HuH-7.5 (cell line): Measurements from ENCODE around the gene ATP1B1.

Experiments
- DNase-seq: peaks from one replicate; pipeline ENCODE4 v3.0.0; 2011; ENCODE audit warnings: low spot score

Gene ATP1B1

GRCh38 chr1:169094897-169095569 is 11.5 kb upstream of the ATP1B1 start:
- no peak for DNase-seq

- DNase-seq = no peak
These were observed 8.1 kb upstream of the ATP1B1 start for GRCh38 chr1:169098380-169098779.

DNA sequence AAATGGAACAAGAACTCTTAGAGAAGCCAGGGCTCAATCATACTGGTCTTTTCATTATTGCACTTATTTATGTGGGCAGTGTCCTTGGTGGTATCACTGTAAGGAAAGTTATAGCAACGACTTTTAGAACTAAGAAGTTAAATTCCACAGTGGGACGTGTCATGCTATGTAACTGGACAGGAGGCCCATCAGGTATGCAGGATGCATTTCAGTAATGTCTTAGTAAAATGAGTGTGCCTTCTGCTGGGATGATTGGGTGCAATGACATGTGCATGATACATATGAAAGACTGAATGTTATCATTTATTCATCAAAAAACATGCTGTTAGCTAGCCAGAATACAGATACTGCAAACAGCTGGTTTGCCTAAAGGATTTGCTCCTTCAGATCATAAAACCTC is 6.9 kb upstream of the ATP1B1 start:
- no peak for DNase-seq

- DNase-seq = no peak
These were observed 6.3 kb upstream of the ATP1B1 start for GRCh38 chr1:169100208-169100607.

DNA sequence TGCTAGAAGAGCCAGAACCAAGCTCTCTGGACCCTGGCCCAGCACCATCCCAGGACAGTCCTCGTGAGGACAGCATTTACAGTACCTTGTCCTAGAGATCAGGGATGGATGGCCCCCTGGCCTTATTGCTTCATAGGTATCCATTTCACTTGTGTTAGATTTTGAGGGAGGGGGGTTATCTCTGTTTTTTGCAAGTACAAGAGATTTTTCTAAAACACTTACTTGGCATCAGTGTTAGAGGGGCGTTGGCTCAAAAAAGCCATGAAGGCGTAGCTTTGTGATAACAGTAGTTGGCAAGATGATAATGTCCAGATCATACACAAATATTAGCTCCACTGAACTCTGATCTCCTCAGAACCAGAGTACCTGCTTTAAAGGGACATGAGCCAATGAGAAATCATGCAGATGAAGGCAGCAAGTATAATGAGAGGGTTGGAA is 5.8 kb upstream of the ATP1B1 start:
- DNase-seq = no peak

GRCh38 chr1:169102567-169102966 is 3.9 kb upstream of the ATP1B1 start:
- no peak for DNase-seq

DNA sequence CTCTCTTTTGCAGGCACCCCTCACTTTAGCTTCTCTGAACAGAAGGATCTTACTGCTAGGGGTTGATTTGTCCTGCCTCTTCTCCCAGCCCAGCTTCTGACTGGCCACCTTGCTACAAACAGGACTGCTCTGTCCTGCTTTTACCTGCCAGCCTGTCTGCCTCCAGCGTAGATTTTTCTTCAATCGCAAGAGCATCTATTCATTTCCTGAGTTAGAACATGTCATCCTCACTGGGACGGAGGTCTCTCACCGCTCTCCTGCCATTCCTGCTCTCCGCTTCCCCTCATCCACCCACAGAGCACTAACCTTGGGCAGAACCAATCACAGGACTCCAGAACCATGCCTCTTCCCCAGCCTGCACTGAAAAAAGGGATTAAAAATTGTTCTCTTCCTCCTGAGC is 3.5 kb upstream of the ATP1B1 start:
- DNase-seq = no peak

GRCh38 chr1:169103480-169103893 is 3.0 kb upstream of the ATP1B1 start:
- DNase-seq = no peak

DNA sequence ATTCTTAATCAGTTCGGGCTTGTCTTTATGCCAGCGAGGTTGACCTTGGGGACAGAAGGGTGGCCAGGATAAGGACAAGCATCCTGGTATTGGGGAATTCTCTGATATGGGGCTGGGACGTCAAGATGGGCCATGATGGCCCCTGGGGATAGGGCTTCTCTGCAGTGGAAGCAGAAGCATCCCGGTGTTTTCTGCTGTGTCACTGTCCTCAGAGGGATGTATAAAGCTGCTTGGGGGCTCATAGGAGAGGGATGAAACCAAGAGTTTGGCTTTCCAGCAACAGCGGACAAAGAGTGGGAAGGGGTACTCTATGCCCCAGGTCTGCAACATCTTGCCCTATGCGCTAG is 1.4 kb upstream of the ATP1B1 start:
- no peak for DNase-seq

- peak; percentile 78 for DNase-seq
These were observed 926 bp upstream of the ATP1B1 start for GRCh38 chr1:169105434-169106094.

GRCh38 chr1:169106921-169107602 is 572 bp downstream of the ATP1B1 start:
- no peak for DNase-seq

DNA sequence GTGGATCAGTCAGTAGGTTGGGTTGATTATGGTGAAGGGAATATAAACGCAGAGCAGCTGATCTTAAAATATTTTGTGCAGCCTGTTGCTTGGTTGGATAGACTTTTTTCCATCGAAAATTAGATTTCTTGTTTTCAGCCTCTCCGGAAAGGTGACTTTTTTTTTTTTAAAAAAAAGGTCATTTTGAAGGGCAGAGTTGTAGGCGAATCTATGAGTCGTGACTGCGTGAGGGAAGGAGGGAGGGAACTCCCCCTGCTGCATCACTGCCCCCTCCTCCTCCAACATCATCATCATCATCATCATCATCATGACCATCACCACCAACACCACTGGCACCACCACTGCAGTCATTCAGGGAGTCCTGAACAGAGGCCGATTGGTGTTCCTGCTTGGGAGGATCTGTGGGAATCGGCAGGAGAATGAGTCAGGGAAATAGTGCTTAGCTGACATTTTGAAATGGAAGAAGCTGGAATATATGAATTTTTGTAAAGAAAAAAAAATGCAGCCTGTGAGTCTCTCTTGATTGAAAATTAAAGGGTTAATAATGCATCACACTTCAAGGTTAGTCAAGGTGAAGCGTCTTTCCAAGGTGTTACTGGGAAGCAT is 1.2 kb downstream of the ATP1B1 start:
- no peak for DNase-seq

GRCh38 chr1:169108223-169108622 is 1.7 kb downstream of the ATP1B1 start:
- no peak for DNase-seq

DNA sequence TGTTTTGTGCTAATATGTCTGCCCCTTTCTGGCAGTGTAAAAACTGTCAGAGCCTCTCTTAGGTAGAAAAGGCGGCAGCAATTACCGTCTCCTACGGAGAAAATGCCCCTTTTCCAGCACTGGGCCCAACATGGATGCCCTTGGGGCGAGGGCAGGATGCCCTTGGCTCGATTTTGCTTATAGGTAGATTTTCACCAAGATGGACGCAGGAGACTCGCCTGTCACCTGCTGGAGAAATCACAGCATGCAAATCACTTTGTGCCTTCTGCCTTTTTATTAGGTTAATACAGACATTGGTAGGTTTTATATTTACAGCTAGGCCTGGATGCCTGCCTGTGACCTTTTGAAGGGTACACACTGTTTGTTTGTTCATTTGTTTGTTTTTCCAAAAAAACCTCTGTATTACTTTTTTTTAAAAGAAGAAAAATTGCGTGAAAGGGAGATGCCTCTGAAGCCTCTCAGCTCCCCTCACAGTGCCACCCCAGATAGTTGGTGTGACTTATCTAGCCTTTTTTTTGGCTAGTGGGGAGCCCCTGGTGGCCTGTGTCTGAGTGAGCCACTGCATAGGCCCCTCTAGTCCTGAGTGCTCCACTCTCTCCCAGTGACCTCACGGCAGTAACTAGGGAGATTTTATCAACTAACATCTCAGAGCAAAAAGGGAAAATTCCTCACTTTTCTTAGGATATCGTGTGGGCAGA is 2.5 kb downstream of the ATP1B1 start:
- DNase-seq = peak; percentile 53

GRCh38 chr1:169109561-169110134 is 3.2 kb downstream of the ATP1B1 start:
- DNase-seq = peak; percentile 75

GRCh38 chr1:169110236-169110635 is 3.7 kb downstream of the ATP1B1 start:
- no peak for DNase-seq

DNA sequence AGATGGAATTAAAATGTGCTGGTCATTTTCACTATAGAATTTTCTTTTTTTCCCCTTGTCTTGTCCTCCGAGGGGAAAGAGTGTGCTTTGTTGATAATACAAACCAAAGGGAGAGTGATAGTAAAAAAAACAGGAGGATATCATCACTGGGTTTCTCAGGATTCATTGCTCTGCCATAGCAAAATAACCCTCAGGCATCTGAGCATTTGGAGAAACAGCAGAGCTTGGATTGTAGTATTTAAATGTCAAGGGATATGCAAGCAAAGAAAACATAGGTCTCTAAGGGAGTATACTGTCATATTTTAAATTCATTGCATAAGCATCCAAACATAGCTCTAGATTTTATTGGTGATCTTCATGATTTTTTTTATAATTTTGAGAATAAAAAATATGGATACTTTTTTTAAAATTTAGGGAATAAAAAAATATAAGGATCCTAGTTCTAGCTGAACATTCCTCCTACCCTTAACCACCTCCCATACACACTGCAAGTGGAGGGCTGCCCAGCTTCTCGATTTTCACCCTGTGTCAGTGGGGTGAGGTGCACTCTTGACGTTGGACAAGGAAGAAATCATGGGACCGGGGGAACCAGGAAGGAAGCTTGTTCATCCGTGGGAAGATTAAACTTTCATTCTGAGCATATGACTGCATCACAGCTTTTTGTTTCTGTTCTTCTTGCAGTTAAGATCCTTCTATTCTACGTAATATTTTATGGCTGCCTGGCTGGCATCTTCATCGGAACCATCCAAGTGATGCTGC is 4.4 kb downstream of the ATP1B1 start:
- no peak for DNase-seq

DNA sequence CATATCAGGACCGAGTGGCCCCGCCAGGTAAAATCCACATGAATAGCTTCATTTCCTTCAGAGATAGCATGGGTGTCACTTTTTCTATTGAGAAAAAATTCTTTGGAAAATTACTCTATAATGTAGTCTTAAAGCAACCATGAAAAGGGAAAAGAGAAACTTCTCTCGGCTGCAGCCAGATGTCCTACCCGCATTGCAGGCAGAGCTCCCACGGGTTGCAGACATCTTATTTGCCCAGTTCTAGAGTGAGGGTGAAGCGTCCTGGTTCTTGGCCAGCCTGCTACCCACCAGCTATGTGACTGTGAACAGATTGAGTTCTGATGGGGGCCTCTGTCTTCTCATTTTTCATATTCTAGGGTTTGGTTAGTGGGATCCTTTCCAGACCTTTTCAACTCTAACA is 5.0 kb downstream of the ATP1B1 start:
- DNase-seq = no peak

DNA sequence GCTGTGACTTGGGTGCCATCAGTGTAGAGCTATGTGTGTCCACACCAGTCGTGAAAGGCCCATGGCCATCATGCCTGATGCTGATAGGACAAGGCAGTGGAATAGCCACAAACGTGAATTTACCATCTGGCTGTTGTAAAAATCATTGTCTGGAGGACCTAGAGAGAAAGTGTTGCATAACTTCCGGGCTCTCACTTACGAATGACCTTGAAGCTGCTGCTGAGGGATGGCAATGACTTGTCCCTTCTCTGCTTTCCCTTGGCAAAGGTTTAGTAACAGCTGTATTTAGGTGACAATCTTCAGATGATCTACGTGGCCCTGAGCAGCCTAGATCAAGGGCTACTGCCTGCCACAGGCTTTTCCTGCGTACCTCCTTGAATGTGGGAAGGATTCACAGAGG is 5.8 kb downstream of the ATP1B1 start:
- no peak for DNase-seq

DNA sequence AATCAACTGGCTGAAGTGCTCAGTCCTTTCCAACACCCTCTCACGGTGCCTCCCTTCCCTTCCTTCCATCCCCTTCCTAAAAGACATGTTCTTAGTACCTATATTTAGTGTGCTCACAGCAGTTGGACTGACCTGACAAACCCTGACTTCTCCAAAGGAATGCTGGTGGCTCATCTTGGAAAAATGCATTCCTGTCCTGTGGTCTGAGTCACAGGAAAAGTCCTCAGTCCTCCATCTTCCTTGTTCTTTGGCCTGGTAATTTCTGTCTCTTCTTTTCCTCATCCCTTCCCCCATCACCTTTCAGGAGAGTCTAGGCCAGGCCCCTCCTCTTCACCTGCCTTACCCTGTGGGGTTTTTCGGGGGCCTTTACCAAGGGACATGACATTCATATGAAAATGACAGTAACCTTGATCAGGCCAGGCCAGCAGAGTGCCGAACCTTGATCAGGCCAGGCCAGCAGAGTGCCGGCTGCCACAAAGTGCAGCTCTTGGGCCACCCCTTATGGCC is 7.2 kb downstream of the ATP1B1 start:
- DNase-seq = no peak
